NCI-H1048 (cell line): ENCODE results near the gene CCNK.
A peak's percentile ranks its signal among the peaks of the same experiment; 100 is the strongest.

Source experiments
- DNase-seq: peaks from one replicate; lab custom pipeline; 2025; lab: John Stamatoyannopoulos, UW

The CCNK gene

GRCh38 chr14:99507860-99508640, 26.8 kb downstream of the CCNK start:
- no peak for DNase-seq

GRCh38 chr14:99508896-99509629, 27.9 kb downstream of the CCNK start:
- no peak for DNase-seq

- DNase-seq: no peak
Observed at GRCh38 chr14:99509871-99510555, 28.8 kb downstream of the CCNK start.

GRCh38 chr14:99510556-99511139, 29.4 kb downstream of the CCNK start:
- no peak for DNase-seq

GRCh38 chr14:99511421-99512109, 30.4 kb downstream of the CCNK start:
- DNase-seq: no peak

GRCh38 chr14:99512110-99512449, 30.9 kb downstream of the CCNK start:
- DNase-seq: no peak

- no peak for DNase-seq
Observed at GRCh38 chr14:99512571-99513182, 31.5 kb downstream of the CCNK start.

GRCh38 chr14:99513183-99513694, 32.0 kb downstream of the CCNK start:
- DNase-seq: no peak

GRCh38 chr14:99513946-99514551, 32.8 kb downstream of the CCNK start:
- no peak for DNase-seq

- no peak for DNase-seq
Observed at GRCh38 chr14:99514552-99515300, 33.5 kb downstream of the CCNK start.

GRCh38 chr14:99515301-99516155, 34.3 kb downstream of the CCNK start:
- no peak for DNase-seq

GRCh38 chr14:99516156-99516870, 35.1 kb downstream of the CCNK start:
- DNase-seq: no peak

- DNase-seq: no peak
Observed at GRCh38 chr14:99516871-99517642, 35.8 kb downstream of the CCNK start.

GRCh38 chr14:99517643-99518381, 36.6 kb downstream of the CCNK start:
- no peak for DNase-seq

GRCh38 chr14:99518441-99519346, 37.5 kb downstream of the CCNK start:
- peak; percentile 7 for DNase-seq

GRCh38 chr14:99519347-99519881, 38.2 kb downstream of the CCNK start:
- no peak for DNase-seq
